Measurements from ENCODE around the gene CTRB2. TPM values are rescaled to one million over a fixed set of nuclear protein-coding genes. Genes with fewer than 3 reads are reported as not detected.
"Not testable (repeated sequence)": the region's sequence is repeated elsewhere in the genome, so short reads cannot be mapped to it uniquely, and the experiment has no call there.

The CTRB2 gene
- total RNA-seq, 1 donor from 2014 or later = not detected

DNA sequence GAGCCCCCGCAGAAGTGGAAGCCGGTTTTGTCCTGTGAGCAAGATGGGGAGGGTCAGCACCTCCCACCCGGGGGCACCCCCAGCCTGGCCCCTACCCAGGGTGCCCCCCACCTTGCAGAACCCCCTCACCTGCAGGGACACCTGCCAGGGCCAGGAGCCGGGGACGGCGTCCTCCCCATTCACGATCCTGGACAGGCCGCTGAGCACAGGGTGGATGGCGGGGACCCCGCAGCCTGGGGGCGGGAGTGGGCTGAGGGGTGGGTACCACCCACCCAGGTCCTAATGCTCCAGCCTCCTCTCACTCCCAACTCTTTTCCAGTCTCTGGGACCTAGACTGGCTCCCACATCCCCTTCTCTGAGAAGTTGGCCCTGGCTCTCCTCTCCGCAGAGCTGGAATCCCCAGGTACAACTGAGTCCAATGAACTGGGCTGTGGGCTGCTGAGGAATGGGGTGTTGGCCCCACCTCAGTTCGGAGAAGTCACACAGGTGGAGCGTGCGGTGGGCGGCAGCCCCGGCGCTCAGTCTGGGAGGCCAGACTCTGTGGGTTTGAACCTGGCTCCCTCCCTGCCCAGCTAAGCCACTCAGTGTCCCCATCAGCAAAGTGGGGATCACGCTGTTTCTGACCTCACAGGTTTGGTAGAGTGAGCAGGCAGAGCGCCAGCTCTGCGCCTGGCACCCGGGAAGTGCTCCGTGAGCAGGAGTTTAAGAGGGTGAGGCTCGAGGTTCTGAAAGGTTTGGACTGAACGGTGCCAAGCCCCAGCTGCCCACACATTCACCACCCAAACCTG lies 806 bp downstream of the CTRB2 start:
- not testable (repeated sequence) for DNase-seq (ENCODE audit: low spot score)

DNA sequence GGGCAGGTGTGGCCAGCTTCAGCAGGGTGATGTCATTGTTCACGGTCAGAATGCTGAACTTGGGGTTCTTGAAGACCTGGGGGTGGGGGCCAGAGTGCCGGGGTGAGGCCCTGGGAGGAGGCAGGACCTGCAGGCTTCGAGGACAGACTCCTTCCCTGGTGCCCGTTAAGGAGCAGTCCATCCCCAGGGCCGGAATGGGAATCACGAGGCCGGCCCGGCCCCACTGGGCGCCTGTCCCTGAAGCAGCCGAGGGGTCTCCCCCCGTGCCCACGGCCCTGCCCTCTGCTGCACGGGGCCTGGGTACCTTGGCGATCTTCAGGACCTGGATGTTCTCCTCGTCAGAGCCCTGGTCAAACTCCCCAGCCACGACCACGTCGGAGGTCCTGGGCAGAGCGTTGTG lies 1.5 kb downstream of the CTRB2 start:
- DNase-seq (ENCODE audit: low spot score) = not testable (repeated sequence)

DNA sequence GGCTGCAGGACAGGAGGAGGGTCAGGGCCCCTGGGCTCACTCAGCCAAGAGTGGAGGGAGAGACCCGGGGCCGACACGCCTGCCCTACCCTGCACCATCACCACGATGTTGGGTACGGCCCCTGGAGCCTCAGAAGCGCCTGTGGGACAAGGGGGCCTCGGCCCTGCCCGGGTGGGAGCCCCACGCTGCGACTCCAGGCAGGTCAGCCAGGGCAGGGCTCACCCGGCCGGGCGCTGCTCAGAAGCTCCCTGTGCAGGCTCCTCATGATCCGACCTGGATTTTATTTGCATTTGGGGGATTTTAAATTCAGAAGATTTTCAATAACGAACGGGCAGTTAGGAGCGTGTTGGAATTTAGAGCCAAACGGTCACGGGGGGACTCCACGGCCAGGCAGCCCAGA lies 2.1 kb downstream of the CTRB2 start:
- not testable (repeated sequence) for DNase-seq (ENCODE audit: low spot score)

DNA sequence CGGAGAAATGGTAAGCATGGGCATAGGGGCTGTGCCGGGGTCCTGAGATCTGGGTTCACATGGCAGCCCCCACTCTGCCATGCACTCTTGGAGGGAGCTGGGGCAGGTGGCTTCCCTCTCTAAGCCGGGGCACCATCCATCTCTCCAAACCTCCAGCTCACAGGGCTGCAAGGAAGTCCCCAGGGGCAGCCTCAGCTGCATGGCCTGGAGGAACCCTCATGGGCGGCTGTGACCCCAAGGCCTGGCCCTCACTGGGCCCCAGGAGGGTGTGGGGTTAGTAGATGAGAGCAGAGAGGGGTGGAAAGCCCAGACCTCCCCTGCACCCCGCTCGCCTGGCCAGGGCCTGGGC lies 2.6 kb downstream of the CTRB2 start:
- DNase-seq (ENCODE audit: low spot score) = no peak

DNA sequence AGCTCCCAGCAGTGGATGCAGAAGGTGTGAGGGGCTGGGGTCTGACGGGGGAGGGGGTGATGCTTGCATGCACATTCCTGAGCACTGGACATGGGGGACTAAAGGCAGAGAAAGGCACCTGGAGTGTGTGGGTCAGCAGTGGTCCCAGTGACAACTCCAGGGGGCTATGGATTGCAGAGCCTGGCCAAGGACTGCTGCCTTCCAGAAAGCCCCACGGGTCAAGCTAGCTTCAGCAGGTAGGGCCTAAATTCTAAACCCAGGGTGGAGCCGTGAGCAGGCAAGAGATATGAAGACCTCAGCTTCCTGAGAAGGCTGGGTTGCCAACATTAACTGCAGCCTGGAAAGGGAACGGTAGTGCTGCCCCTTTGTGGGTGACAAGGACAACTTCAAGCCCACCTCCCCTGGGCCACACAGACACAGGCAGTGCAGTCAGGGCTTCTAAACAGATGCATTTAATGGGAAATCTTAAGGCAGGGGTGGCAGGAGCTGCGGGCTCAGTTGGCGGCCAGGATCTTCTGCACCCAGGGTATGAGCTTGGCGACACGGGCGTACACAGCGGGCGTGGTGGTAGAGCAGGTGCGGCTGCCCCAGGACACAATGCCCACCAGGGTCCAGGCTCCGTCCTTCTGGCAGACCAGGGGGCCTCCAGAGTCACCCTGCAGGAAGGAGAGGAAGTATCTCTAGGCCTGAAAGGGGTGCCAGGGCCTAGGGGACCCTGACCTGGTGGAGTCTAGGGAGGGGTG lies 3.1 kb downstream of the CTRB2 start:
- no peak for DNase-seq (ENCODE audit: low spot score)

DNA sequence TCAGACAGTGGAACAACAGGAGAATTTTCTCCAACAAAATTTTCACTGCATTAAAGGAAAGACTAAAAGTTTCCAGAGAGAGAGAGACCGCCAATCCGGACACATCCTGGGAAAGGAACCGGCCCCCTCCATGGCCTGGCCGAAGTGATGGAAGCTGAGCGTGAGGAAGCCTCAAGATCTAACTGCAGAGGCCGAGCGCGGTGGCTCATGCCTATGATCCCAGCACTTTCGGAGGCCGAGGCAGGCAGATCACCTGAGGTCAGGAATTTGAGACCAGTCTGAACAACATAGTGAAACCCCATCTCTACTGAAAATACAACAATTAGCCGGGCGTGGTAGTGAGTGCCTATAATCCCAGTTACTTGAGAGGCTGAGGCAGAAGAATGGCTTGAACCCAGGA lies 3.9 kb downstream of the CTRB2 start:
- no peak for DNase-seq (ENCODE audit: low spot score)

DNA sequence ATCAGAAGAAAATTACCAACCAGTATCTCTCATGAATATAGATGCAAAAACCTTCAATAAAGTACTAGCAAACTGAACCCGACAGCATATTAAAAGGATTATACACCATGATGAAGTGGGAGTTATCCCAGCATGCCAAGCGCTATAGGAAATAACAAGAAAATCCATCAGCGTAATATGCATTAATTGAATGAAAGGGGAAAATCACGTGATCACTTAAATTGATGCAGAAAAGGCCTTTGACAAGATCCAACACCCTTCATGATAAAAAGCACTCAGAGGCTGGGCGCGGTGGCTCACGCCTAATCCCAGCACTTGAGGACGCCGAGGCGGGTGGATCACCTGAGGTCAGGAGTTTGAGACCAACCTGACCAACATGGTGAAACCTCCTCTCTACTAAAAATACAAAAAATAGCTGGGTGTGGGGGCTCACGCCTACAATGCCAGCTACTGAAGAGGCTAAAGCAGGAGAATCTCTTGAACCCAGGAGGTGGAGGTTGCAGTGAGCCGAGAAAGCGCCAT lies 4.8 kb downstream of the CTRB2 start:
- no peak for DNase-seq (ENCODE audit: low spot score)

DNA sequence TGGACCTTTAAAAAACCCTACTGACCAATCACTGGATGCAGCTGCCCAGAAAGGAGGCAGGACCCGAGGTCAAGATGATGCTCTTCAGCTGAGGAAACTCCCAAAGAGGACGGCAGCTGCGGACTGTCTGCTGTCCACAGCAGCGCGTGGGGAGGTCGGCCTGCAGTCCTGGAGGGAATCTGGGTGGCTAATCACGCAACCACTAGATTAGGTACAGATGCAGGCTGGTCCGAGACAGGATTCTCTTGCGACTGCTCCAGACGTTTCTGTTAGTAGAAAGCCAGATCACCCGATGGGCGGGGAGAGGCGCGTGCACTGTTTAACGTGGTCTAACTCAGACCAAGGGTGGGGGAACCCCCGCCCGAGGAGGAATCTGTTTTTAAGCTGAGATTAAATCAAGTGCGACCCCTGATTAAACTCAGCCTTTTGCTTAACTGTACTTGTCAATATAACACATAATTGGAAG lies 8.8 kb downstream of the CTRB2 start:
- DNase-seq (ENCODE audit: low spot score) = no peak

DNA sequence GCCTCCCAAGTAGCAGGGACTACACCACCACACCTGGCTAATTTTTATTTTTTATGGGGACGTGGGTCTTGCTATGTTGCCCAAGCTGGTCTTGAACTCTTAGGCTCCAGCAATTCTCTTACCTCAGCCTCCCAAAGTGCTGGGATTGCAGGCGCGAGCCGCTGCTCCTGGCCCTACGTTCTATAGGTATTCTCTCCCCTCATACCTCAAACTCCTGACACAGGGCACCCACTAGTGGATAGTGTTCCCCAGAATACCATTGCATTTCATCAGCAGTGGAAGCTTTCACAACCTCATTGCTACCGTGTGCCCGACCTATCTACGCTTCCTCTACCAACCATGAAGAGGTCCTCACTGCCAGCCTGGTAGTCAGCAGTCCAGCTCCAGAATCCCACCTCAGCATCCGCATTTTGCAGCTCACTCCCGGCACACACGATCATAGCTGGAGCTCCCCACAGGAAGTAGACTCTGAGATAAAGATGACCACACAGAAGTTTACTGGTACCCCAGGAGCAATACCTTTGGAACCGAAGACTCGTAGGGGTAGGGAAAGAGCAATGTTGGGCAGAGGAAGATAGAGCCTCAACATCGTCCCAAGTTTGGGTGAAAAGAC lies 9.3 kb downstream of the CTRB2 start:
- no peak for DNase-seq (ENCODE audit: low spot score)

DNA sequence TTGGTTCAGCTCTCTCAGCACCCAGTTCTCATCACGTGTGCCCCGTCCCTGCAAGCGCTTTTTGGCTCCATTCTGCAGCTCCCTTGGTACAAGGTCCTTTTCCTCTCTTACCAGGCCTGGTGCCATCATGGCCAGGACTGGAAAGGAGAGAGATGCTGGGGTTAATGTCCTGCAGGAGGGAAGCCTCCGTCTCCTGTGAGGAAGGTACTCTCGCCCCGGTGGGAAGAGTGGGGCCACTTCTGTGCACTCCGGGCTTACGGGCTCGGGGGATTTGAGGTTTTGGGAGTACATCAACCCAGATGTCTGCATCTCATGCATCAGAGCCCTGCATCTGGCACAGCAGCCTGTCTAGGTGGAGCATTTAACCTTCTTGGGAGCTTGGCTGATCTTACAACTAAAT lies 10.1 kb downstream of the CTRB2 start:
- no peak for DNase-seq (ENCODE audit: low spot score)

DNA sequence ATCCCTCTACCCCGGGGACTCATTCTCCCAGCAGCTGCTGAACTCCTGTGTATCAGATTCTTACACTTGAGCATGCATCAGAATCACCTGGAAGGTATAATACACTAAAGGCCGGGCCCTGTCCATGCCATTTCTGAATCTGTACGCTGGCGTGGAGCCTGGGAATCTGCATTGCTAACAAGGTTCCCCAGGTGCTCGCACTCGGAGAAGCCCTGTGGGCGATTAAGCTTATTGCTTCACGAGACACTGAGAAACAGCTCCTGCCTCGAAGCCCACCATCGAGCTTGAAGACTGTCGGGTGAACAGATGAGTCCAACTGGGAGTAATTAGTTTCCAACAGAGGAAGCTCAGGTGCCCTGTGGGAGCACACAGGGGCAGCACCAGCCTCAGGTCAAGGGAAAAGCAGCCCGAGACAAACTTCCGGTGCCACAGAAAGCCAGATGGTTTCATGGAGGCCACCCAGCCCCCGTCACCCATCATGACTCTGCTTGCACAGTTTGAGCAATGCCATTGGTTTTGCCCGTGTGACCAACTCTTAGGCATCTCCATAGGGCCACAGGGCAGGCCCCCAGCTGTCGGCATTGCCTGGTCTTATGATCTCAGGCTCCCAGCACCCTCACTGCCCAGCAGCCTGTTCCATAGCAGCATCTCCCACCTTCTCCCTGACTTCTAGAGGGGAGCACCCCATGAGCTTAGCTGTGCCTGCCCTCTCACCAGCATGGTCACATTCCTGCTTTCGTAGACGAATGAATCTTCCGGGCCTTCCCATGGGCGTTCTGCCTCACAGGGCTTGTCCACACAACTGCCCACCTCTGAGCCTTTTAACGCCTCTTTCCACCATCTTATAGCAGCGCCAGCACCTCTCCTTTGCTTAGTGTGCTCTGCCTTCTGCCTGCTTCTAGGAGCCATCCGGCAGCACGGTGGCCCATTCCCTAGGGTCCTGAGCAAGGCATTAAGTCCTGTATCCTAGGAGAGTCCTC lies 10.9 kb downstream of the CTRB2 start:
- DNase-seq (ENCODE audit: low spot score) = peak; percentile 27

DNA sequence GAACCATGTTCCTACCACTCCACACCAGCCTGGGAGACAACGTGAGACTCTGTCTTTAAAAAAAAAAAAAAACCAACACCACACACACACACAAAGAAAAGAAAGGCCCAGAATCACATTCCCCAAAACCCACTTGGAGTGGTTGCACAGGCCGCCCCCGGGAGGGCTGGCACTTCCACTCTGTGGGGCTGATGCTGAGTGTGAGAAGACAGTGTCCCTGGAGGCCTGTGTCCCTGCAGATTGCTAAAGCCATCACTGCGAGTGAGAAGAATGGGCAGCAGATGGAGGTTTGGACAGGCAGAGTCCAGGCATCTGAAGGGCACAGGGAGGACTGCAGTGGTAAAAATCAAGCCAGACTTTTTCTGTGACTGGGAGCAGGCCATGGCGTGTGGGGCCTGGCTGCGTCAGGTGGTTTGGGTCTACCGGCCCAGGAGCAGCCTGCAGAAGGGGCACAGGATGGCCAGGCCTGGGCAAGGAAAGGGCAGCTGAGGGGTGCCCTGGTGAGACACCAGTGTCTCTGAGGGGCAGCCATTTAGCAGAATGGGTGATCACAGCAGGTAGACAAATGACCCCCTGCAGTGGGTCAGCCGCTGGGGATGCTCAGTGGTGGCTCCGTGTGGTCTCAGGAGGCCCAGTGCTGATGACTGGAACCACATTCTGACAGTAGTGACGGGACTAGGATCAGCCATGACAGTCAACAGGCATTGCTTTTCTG lies 13.1 kb downstream of the CTRB2 start:
- DNase-seq (ENCODE audit: low spot score) = peak; percentile 31

DNA sequence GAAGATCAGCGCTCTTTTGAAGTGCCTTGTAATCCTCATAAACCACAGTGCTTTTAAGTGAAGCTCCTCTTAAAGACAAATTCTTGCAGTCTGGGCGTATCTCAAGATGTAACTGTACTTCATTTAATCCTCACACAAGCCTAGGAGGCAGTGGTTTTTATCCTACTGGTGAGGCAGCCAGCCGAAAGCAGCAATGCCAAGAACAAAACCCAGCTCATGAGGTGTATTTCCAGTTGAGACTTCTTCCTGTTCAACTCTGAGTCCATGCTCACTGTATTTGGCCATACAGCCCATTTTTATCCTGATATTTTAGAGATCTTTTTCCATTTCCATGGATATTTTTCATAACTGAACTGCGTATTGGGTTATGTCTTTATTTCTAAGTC lies 13.7 kb downstream of the CTRB2 start:
- DNase-seq (ENCODE audit: low spot score) = peak; percentile 10

DNA sequence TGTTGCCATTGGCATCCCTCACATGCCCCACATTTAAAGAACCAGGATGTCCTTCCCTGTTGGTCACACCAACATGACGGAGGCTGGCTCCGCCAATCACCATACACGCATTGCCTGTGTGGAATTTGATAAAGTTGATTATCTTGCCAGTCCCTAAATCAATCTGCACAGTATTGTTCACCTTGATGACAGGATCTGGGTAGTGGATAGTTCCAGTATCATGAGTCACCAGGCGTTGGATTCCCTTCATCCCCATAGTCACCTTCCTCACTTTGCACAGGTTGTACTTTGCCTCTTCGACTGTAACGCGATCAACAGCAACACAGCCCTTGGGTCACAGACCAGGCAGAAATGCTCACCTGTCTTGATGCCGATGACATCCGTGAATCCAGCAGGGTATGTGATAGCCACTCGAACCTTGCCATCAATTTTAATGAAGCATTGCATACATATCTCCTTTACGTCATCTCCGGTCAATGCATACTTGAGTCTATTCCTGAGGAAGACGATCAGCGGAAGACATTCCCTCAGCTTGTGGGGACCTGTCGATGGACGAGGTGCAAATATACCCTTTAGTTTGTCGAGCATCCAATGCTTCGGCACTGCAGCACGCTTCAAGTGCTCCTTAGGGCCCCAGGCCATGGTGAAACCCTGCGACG lies 14.2 kb downstream of the CTRB2 start:
- peak; percentile 32 for DNase-seq (ENCODE audit: low spot score)

DNA sequence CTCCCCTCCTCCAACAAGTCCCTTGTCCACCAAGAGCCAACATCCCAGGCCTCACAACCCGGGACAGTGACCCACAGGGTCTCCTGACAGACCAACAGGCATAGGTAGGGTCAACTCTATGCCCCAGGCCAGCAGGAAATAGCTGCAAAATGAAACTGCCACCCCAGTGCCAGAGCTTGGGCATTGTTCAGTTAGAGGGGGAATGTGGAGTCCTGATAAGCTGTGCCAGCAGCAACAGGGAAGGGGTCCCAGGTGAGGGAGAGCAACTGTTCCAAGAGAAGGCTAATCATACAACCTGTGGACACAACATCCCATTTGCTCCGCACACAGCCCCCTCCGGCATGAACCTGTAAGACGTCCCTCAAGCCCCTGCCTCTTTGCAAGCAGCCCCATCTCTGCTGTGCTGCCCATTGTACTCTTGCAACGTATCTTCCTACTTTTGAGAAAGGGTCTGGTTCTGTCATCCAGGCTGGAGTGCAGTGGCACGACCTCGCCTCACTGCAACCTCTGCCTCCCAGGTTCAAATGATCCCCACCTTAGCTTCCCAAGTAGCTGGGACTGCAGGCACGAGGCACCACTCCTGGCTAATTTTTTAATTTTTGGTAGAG lies 17.2 kb downstream of the CTRB2 start:
- DNase-seq (ENCODE audit: low spot score) = peak; percentile 32

DNA sequence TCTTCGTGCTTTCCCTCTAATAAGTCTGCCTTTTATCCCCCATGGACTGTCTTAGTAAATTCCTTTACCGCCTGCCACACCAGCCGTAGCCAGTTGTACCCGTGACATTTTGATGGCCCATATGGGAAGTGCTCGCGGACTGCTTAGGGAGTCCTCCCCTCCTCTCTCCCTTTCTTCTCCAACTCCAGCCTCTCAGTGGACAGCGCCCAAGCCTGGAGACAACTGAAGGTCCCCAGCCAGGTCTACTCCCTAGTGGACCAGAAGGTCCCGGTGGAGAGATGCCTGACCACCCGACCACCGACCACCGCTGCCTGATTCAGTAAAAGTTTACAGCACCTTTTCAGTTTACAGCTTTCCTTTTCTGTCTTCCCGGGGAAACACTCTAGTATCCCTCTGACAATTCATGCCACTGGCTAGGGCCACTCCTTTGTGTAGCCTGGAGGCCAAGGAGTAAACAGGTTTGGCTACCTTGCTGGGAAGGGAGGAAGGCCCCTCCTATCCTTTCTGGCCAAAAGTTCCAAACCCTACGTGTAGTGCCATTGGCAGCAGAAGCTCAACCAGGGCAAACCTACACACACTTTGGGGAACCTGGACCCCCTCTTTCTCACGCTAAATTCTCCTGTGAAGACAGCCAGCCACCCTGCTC lies 18.0 kb downstream of the CTRB2 start:
- peak; percentile 44 for DNase-seq (ENCODE audit: low spot score)

DNA sequence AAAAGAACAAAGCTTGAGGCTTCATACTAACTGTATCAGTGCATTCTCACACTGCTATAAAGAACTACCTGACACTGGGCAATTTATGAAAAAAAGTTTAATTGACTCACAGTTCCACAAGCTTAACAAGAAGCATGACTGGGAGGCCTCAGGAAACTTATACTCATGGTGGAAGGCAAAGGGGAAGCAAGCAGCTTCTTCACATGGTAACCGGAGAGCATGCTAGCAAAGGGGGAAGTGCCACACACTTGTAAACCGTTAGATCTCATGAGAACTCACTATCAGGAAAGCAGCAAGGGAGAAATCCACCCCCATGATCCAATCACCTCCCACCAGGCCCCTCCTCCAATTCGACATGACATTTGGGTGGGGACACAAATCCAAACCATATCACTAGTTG lies 25.3 kb downstream of the CTRB2 start:
- DNase-seq (ENCODE audit: low spot score) = no peak

DNA sequence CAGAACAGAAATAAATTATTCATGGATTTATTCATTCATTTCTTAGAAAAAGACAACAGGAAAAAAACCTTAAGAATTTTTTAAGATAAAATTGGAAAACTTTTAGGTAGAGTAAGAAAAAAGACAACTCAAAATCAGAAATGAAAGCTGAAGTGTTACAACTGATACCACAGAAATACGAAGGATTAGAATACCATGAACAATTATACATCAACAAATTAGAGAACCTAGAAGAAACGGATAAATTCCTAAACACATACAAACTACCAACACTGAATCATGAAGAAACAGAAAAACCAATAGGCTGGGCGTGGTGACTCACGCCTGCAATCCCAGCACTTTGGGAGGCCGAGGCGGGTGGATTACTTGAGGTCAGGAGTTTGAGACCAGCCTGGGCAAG lies 27.8 kb downstream of the CTRB2 start:
- DNase-seq (ENCODE audit: low spot score) = no peak

DNA sequence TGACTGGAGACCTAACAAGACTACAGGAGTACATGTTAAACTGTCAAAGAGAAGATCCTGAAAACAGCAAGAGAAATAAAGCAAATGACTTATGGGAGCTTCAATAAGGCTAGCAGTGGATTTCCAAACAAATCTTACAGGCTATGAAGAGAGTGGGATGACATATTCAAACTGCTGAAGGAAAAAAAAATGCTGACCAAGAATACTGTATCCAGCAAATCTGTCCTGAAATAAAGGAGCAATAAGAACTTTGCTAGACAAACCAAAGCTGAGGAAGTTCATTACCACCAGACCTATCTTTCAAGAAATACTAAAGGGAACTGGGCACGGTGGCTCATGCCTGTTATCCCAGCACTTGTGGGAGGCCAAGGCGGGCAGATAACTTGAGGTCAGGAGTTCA lies 30.0 kb downstream of the CTRB2 start:
- no peak for DNase-seq (ENCODE audit: low spot score)

Measured in ureter (tissue), 1 donor.